NCI-H510A (cell line): ENCODE results near the gene EHD1.
"Not testable (repeated sequence)": the region's sequence is repeated elsewhere in the genome, so short reads cannot be mapped to it uniquely, and the experiment has no call there.

Source experiments
- DNase-seq: peaks from one replicate; lab custom pipeline; 2025; lab: John Stamatoyannopoulos, UW

The EHD1 gene

DNA sequence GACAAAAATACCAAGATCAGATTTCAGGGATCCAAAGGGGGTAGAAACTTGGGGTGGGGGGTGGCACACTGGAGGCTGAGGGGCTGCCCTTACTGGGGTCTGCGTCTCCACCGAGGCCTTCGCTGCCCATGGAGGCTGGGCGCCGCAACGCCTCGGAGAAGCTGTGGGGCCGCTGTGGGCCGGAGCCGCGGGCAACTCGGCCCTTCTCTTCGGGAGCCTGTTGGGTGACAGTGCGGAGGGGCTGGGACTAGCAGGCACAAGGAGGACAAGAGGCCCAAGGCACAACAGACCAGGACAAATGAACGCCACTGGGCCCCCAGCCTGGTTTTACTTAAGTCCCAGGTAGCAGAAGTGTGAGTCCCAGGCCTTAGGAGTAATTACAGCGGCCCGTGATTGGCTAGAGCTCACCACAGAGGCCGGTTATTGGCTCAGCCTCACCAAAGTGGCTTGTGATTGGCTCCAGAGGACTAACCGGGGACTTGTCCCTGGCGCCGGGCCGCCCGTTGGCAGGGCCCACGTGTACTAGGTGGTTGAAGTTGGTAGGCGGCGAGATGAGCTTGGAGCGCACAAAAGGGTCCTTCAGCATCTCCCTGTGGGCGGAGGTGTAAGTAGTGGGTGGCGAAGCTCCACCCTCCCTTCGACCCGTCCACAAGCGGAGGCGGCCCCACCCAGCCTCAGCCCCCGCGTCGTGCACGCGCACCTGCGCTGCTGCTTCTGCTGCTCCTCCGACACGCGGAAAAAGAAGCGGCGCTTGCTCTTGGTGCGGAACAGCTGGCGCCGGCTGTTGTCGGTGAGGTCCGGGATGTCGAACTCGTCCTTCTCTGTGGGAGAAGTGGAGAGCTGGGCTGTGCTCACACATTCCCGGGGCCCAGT is 51.6 kb downstream of the EHD1 start:
- DNase-seq = no peak

DNA sequence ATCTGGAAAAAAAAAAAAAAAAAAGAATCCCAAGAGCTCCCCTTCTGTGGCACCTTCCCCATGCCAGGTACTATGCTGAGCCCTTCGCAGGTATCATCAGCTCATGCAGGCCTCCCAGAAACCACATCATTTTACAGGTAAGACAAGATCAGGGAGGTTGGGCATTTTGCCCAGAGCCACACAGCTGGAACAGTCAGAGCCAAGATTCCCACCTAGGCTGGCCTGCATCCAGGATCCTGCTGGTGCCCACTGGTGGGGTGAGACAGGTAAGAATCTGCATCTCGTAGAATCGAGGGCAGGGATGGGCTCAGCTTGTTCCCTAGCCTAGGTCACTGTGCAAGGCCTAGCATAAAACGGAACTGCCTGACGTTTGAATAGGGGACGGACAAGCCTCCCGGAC is 52.4 kb downstream of the EHD1 start:
- DNase-seq = no peak

DNA sequence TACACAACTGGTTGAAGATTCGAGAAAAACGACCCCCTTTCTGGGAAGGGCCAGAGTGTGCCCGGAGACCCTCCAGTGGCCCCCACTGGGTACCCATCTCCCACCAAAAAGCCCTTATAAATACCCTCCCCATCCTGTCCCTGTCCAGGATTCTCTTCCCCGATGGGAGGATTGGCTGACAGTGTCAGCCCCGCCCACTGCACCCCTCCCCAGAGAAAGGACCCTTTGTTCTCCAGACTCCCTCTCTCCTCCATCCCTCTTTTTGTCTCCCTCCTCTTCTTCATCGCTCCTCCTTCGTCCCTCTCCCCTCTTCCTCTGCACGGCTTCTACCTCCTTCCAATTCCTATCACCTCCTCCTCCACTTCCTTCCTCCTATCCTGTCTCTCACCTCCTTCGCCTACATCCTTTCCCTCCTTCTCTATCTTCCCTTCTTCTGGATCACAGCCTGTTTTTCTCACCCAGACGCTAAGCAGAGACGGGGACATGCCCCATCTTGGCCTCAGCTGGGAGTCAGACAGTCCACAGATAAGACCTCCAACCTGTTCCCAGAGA is 54.8 kb downstream of the EHD1 start:
- DNase-seq = no peak

DNA sequence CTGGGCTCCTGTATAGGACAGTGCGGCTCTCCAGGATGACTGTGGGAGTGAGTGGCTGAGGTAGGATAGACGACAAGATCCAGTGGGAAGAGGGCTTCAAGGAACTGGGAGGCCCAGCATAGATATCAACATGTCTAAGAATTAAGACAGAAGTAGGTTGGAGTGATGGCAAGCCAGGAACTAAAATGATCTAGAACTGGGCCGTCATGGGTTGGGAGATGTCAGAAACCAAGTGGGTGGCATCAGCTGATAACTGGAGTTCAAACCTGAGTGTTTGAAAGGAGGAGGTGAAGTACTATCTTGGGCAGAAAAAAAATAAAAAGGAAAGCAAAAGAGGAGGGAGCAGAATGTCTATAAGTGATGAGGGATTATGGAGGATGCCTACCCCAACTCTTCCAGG is 60.9 kb downstream of the EHD1 start:
- DNase-seq = no peak

DNA sequence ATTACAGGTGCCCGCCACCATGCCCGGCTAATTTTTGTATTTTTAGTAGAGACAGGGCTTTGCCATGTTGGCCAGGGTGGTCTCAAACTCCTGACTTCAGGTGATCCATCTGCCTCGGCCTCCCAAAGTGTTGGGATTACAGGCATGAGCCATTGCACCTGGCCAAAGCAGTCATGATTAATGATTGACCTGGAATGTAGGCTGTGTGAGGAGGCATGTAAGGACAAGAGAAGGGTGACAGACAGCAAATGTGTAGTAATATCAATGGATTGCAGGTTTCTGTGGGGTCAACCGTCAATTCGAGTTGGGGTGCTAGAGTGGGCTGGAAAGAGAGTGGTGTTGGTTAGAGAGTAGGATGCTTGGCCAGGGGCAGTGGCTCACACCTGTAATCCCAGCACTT is 63.0 kb downstream of the EHD1 start:
- DNase-seq = not testable (repeated sequence)

DNA sequence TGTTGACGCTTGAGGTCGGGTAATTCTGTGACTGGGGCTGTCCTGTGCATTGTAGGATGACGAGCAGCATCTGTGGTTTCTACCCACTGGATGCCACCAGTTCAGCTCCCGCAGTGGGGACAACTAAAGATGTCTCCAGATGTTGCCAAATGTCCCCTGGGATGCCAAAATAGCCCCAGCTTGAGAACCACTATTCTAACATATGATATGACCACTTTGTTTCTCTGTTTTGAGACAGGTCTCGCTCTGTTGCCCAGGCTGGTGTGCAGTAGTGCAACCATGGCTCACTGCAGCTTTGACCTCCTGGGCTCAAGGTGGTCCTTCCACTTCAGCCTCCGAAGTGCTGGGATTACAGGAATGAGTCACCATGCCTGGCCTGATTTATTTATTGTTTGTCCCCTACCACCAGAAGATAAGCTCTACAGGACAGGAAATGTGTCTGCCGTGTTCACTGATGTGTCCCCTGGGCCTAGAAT is 63.7 kb downstream of the EHD1 start:
- DNase-seq = no peak

DNA sequence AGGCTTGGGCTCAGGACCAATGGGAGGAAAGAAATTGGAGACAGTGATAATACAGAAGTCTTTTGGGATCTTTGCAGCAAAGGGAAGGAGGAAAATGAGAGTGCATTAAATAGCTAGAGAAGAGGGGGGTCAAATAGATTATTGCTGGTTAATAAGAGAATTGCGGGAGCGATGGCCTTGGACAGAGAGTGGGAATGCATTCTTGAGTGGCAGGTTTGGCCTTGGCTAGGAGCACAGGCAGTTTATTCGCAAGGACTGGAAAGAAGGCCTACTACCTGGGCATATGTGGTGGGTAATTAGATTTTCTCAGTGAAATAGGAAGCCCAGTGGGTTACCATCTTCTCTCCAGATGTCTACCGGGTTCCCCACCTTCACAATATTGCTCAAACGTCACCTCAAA is 64.6 kb downstream of the EHD1 start:
- no peak for DNase-seq

DNA sequence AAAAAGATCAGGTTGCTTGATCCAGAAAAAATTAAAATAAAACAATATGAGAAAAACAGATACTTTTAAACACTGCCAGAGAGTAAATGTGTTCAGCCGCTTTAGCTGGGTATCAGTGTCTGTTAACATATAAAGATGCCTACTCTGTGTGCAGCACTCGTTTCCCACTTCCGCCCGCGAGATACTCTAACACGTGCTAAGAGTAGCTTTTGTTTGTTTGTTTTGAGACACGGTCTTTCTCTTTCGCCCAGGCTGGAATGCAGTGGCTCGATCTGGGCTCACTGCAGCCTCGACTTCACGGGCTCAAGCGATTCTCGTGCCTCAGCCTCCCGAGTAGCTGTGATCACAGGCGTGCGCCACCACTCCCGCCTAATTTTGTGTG is 67.5 kb downstream of the EHD1 start:
- DNase-seq = peak; percentile 40

DNA sequence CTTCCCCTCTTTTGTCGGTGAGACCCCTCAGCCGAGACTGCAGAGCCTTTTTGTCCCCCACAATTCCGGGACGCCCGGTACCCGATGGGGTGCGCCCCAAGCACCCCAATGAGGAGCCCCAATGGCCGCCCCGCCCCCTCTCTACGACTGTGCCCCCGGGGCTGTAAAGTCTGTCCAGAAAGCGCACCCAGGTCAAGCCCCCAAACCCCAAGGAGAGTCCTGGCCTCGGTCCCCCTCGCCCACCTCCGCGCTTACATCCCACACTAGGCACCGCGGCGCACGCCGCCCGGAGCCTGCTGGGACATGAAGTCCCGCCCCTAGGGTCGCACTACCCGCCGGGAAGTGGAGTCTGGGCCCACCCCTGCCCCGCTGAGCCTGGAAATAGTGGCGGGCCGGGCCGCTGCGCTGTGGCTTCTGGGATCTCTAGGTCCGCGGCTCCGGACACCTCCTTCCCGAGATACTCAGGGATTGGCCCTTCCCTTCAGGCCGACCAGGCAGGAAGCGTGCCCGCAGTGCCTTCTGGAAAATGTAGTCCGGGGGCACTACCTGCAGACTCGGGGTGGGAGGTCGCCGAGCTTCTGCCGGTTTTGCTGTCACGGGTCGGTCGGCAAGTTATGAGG is 68.0 kb downstream of the EHD1 start, which contains the start of gene MEN1:
MEN1 (minus strand) TSS at position 281 of the 620 bp plus-strand sequence. CDS start 442 bp downstream, outside the sequence.
- DNase-seq = peak; percentile 95

DNA sequence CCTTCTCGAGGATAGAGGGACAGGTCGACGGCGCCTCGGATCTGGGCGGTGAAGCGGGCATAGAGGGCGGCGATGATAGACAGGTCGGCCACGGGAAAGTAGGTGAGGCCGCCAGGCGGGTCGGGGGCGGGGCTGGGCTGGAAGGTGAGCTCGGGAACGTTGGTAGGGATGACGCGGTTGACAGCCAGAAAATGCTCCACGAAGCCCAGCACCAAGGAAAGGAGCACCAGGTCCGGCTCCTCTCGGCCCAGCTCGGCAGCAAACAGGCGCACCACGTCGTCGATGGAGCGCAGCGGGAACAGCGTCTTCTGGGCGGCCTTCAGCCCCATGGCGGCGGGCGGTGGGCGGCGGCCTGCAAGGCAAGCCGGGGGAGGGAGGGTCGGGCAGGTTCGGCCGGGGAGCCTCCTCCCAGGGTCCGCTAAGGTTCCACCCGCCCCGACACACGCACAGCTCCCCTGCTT is 68.6 kb downstream of the EHD1 start:
- DNase-seq = peak; percentile 49

DNA sequence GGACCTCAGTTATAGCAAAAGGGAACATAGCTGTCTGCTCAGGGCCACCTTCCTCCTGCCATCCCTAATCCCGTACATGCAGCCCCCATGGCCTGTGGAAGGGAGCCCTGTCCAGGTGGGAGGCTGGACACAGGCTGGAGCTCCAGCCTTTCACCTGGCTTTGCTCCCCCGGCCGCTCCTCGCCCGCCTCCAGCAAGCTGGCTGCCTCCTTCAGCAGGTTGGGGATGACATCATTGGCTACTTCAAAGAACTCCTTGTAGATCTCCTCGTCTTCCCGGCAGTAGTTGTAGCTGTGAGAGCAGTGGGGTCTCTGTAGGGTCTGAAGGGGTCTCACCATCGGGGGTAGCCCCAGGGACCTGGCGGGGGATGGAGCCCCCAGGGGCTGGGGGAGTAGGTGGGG is 72.9 kb downstream of the EHD1 start:
- DNase-seq = no peak

DNA sequence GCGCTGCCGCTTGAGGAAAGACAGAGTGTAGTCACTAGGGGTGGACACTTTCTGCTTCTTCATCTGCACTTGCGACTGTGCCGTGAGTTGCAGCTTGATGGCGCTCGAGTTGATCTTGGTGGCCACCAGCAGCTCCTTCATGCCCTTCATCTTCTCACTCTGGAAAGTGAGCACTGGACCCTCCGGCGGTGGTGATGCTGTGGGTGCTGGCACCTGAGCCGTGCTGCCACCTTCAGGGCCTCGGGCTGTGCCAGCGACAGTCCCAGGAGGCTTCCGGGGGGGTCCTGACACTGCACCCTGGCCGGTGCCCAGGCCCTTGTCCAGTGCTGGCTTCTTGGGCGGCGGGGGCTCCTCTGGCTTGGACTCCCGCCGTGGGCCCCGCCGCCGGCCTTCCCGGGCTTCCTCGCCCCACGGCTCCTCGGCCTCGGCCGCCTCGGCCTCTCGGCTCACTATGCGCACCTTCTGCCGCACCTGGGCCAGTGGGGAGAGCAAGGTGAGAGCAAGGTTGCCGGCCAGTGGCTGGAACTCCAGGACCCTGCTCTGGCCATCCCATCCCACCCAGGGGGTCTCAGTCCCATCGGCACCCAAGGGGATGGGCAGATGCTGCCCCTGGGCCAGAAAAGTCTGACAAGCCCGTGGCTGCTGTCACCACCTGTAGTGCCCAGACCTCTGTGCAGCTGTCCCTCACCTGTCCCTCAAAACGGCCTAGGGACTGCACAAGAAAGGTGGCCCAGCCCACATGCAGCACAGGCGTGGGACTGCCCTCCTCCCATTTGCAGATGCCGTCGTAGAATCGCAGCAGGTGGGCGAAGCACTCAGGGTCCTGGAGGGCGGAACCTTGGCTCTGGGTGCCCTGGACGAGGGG is 73.8 kb downstream of the EHD1 start:
- DNase-seq = no peak

DNA sequence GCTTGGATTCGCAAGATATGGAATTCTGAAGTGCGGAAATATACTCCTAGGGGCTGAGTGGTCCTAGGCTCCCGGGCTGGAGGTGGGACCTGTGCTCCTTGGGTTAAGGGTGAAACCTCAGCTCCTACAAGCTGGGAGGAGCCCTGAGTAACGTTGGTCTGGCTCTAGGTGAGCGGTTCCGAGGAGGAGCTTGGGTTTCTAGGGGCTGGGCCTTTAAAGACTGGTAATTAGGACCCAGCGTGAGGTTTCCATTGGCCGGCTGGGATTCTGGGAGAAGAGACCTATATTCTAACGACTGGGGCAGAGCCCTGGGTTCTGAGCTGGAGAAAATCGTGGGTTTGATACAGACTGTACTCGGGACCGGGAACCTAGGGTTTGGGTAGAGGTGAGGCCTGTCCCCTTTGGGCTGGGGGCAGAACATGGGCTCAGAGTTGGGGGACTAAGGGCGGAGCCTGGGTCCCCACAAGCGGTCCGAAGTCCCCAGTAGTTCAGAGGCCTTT is 74.5 kb downstream of the EHD1 start:
- no peak for DNase-seq

DNA sequence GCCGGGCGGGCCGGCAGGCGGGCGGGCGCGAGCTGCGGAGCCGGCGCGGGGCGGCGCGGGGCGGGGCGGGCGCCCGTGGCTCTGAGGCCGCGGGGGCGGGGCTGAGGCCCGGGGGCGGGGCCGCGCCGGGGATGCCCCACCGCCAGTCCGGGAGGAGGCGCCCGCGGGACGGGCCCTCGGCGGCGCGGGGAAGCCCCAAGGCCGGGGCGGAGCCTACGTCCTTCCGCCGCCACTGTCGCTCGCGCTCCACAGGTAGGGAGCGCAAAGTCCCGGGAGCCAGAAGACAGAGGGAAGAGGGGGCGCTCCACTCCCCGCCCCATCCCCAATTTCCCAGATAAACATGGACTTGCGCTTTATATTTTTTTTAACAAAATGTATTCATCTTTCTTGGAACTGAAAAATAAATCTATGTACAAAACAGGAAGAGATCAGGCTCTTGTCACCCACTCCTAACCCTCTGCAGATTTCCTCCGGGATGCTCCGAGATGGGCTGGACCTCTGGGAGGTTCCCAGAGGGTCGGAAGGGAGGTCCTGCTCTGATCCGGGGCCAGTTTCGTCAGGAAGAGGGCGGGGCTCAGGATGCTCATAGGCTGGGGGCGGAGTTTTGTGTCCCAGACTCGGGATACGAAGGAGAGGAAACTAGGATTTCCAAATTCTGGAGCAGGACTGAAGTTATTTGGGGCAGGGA is 75.1 kb downstream of the EHD1 start, which contains the start of gene MAP4K2:
MAP4K2 (minus strand) TSS at position 57 of the 688 bp plus-strand sequence. CDS start 65 bp downstream, outside the sequence.
- peak; percentile 80 for DNase-seq

DNA sequence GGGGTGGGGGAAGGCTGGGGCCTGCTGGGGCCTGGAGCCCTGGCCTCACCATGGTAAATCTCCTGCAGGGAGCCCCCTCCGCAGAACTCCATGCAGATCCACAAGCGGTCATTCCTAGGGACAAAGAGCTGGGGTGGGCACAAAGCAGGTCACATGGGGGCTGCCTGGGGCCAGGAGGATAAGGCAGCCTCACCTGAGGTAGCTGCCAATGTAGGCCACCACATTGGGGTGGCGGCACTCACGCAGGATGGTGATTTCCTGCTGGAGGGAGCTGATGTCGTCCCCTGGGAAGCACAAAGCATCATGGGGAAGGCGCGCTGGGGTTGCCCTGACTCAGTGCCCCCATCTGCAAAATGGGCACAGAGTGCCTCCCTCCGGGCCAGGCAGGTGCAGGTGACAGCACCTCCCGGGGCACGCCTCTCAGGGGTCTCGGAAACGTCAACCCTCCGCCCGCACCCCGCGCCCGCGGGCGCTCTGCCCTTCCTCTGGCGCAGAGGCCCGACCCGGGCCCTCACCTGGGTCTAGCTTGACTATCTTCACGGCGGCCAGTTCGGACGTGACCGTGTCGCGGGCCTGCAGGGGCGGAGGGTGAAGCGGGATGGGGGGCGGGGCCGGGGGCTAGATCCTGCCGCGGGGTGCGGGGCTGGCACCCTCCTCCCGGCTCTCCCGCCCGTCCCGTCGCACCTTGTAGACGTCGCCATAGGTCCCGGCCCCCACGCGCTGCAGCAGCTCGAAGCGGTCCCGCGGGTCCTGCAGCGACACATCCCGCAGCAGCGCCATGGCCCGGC is 75.9 kb downstream of the EHD1 start:
- DNase-seq = no peak
